Measurements from ENCODE around the gene EFCAB13.
A peak's percentile ranks its signal among the peaks of the same experiment; 100 is the strongest.

EFCAB13 gene

GRCh38 chr17:47297661-47298400, 25.9 kb upstream of the EFCAB13 start:
- TF ChIP-seq Cebpa-rat (IDR thresholded peaks at IDR 0.05) = no peak
- Histone ChIP-seq H4K20me1 (no peaks in the 10 kb centered on the region), H3K4me1 (peaks cover 11 to 27% (median 25%) of the 10 kb centered on the region in 10 experiments), H3K27ac (no peak overlapping the region), H3K36me3 (peaks cover 0 to 9% (median 0%) of the 10 kb centered on the region in 11 experiments; a peak in 1 of 22 replicates), H3K9ac (no peak overlapping the region), H3K9me3 (replicated peaks in 1 of 11) (peaks cover 17 to 28% (median 19%) of the 10 kb centered on the region in 11 experiments), H3K4me3 (no peak overlapping the region), H3K4me2 (no peak overlapping the region), H3K27me3 (no peaks in the 10 kb centered on the region)

DNA sequence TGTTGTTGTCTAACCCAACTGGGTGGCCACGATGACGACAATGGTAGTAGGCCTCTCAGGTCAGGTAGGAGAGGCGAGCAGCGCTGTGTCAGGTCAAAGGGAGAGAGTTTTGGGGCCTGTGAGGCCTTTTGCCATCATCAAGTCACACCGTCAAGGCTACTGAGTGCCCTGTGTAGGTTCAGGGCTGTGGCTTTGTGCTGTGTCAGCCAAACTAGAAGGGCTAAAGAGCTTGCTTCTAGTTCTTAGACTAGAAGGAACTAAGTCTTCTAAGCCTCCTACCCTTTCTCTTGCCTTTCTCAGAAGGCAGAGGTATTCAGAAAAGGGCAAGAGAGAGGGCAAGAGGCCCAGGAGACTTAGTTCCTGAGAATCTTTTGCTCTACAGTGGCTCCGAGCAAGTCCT, 25.0 kb upstream of the EFCAB13 start:
- H3K4me3 ChIP-seq = no peak overlapping the region
- H3K27me3 ChIP-seq = no peaks in the 10 kb centered on the region
- peaks cover 17 to 32% (median 21%) of the 10 kb centered on the region in 11 experiments for H3K9me3 ChIP-seq (replicated peaks in 1 of 11)
- no peaks in the 10 kb centered on the region for H4K20me1 ChIP-seq
- no peak overlapping the region for H3K27ac ChIP-seq
- H3K4me1 ChIP-seq = peaks cover 11 to 18% (median 17%) of the 10 kb centered on the region in 10 experiments
- H3K9ac ChIP-seq = no peak overlapping the region
- no peak overlapping the region for H3K4me2 ChIP-seq
- peaks cover 0 to 9% (median 0%) of the 10 kb centered on the region in 11 experiments; a peak in 1 of 22 replicates for H3K36me3 ChIP-seq
- TF ChIP-seq Cebpa-rat (IDR thresholded peaks at IDR 0.05) = no peak

DNA sequence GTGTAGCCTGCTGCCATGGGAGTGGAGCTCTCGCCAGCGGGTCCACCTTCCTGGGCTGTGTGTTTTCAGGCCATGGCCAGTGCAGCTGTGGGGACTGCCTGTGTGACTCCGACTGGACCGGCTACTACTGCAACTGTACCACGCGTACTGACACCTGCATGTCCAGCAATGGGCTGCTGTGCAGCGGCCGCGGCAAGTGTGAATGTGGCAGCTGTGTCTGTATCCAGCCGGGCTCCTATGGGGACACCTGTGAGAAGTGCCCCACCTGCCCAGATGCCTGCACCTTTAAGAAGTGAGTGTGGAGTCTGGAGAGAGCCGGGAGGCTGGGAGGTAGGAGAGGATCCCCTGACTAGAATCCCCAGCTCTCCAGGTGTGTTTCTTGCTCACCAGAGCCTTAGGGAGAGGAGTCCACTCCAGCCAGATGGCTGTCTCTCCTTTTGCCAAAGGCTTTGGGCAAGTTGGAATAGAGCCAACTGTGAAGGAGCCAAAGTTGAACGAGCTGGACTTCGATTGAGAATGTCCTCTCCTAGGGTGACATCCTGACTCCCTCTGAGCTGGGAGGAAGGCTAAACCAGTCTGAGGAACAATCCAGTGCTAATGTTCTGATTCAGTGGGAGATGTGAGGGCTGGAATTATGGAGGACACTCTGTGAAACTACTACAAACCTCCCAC, 24.4 kb upstream of the EFCAB13 start:
- H3K27me3 ChIP-seq = no peaks in the 10 kb centered on the region
- H3K36me3 ChIP-seq = peaks cover 0 to 9% (median 0%) of the 10 kb centered on the region in 11 experiments; a peak in 1 of 22 replicates
- TF ChIP-seq Cebpa-rat (IDR thresholded peaks at IDR 0.05) = no peak

DNA sequence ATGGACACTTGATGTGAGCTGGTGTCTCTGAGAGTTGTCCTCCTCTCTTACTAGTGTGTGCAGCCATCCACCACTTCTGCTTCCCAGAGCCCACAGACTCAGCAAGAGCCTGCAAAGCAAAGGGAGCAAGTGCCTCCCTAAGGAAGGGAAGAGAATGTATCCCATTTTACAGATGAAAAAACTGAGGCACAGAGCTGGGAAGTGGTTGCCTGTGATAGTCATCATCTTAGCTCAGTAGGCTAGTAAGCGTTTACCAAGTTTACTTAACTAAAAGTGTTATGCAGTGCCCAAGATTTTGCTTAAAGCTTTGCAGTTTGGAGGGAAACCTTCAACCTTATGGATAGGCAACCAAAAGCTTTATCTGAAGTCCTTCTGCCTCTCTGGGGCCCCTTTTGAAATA, 23.0 kb upstream of the EFCAB13 start:
- H3K27me3 ChIP-seq = no peaks in the 10 kb centered on the region
- H3K36me3 ChIP-seq = peaks cover 0 to 9% (median 0%) of the 10 kb centered on the region in 11 experiments; a peak in 1 of 22 replicates
- H3K4me2 ChIP-seq = no peak overlapping the region

More for the DNA sequence above, 24.4 kb upstream of the EFCAB13 start:
- Histone ChIP-seq H3K27ac (no peak overlapping the region), H3K4me2 (no peak overlapping the region), H3K4me3 (no peak overlapping the region), H3K9ac (no peak overlapping the region), H3K4me1 (peaks cover 6 to 11% (median 10%) of the 10 kb centered on the region in 10 experiments), H3K9me3 (replicated peaks in 1 of 11) (peaks cover 17 to 32% (median 21%) of the 10 kb centered on the region in 11 experiments), H4K20me1 (no peaks in the 10 kb centered on the region)

DNA sequence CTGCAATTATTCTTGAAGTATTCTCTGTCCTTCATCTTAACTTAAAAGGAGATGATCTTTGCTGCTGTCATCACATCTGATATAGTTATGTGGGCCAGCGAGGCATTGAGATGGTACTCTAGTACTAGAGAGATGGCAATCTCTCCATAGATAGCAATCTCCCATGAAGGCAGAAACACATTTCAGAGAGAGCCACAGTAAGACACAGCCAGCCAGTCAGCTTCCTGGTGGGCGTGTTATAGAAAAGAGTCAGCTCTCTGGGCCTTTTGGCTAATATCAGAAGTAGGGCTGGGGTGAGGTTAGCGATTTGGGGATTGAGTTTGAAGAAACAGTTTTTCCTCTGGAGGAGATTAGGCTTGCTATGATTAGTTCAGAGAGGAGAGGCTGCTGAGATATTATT, 22.6 kb upstream of the EFCAB13 start:
- H3K36me3 ChIP-seq = peaks cover 0 to 9% (median 0%) of the 10 kb centered on the region in 11 experiments; a peak in 1 of 22 replicates
- no peak overlapping the region for H3K27ac ChIP-seq
- no peaks in the 10 kb centered on the region for H3K27me3 ChIP-seq
- H3K4me2 ChIP-seq = no peak overlapping the region
- TF ChIP-seq Cebpa-rat (IDR thresholded peaks at IDR 0.05) = no peak
- peaks cover 0 to 8% (median 0%) of the 10 kb centered on the region in 10 experiments; a peak in 3 of 20 replicates for H3K4me1 ChIP-seq
- H3K4me3 ChIP-seq = no peak overlapping the region
- no peak overlapping the region for H3K9ac ChIP-seq
- H4K20me1 ChIP-seq = no peaks in the 10 kb centered on the region
- peaks cover 17 to 32% (median 21%) of the 10 kb centered on the region in 11 experiments for H3K9me3 ChIP-seq (replicated peaks in 1 of 11)

More for the DNA sequence above, 23.0 kb upstream of the EFCAB13 start:
- H3K9me3 ChIP-seq (replicated peaks in 1 of 11) = peaks cover 17 to 32% (median 21%) of the 10 kb centered on the region in 11 experiments
- no peaks in the 10 kb centered on the region for H4K20me1 ChIP-seq
- no peak overlapping the region for H3K4me3 ChIP-seq
- H3K27ac ChIP-seq = no peak overlapping the region
- H3K4me1 ChIP-seq = peaks cover 0 to 8% (median 0%) of the 10 kb centered on the region in 10 experiments; a peak in 3 of 20 replicates
- H3K9ac ChIP-seq = no peak overlapping the region
- no peak for TF ChIP-seq Cebpa-rat (IDR thresholded peaks at IDR 0.05)

- Histone ChIP-seq H3K4me2 (no peak overlapping the region), H4K20me1 (no peaks in the 10 kb centered on the region), H3K9me3 (replicated peaks in 1 of 11) (peaks cover 17 to 32% (median 21%) of the 10 kb centered on the region in 11 experiments), H3K4me3 (no peak overlapping the region), H3K27me3 (no peaks in the 10 kb centered on the region), H3K36me3 (peaks cover 0 to 9% (median 0%) of the 10 kb centered on the region in 11 experiments; a peak in 1 of 22 replicates), H3K4me1 (peaks cover 0 to 8% (median 0%) of the 10 kb centered on the region in 10 experiments; a peak in 3 of 20 replicates), H3K27ac (no peak overlapping the region), H3K9ac (no peak overlapping the region)
- no peak for TF ChIP-seq Cebpa-rat (IDR thresholded peaks at IDR 0.05)
Observed at GRCh38 chr17:47301831-47302230, 21.9 kb upstream of the EFCAB13 start.

GRCh38 chr17:47304186-47304585, 19.6 kb upstream of the EFCAB13 start:
- Histone ChIP-seq H3K4me3 (no peak overlapping the region), H3K9me3 (replicated peaks in 1 of 11) (peaks cover 17 to 32% (median 21%) of the 10 kb centered on the region in 11 experiments), H3K4me2 (no peak overlapping the region), H3K27ac (no peak overlapping the region), H3K9ac (no peak overlapping the region), H3K36me3 (peaks cover 0 to 9% (median 0%) of the 10 kb centered on the region in 11 experiments; a peak in 1 of 22 replicates), H4K20me1 (no peaks in the 10 kb centered on the region), H3K27me3 (no peaks in the 10 kb centered on the region), H3K4me1 (peaks cover 0 to 8% (median 0%) of the 10 kb centered on the region in 10 experiments; a peak in 3 of 20 replicates)
- TF ChIP-seq Cebpa-rat (IDR thresholded peaks at IDR 0.05) = no peak

GRCh38 chr17:47305302-47305923, 18.3 kb upstream of the EFCAB13 start:
- peaks cover 0 to 8% (median 0%) of the 10 kb centered on the region in 10 experiments; a peak in 3 of 20 replicates for H3K4me1 ChIP-seq
- no peak for TF ChIP-seq Cebpa-rat (IDR thresholded peaks at IDR 0.05)
- no peak overlapping the region for H3K27ac ChIP-seq
- H3K27me3 ChIP-seq = no peaks in the 10 kb centered on the region
- H3K36me3 ChIP-seq = peaks cover 0 to 9% (median 0%) of the 10 kb centered on the region in 11 experiments; a peak in 1 of 22 replicates
- no peak overlapping the region for H3K4me3 ChIP-seq
- peak overlapping the region in 4 of 11 experiments; percentile 4 to 17 (median 8); a peak in 6 of 22 replicates for H3K4me2 ChIP-seq
- H3K9me3 ChIP-seq (replicated peaks in 1 of 11) = peaks cover 17 to 28% (median 21%) of the 10 kb centered on the region in 11 experiments
- no peak overlapping the region for H3K9ac ChIP-seq
- H4K20me1 ChIP-seq = no peaks in the 10 kb centered on the region
